ENCODE results near the gene NELL1.

NELL1 gene

DNA sequence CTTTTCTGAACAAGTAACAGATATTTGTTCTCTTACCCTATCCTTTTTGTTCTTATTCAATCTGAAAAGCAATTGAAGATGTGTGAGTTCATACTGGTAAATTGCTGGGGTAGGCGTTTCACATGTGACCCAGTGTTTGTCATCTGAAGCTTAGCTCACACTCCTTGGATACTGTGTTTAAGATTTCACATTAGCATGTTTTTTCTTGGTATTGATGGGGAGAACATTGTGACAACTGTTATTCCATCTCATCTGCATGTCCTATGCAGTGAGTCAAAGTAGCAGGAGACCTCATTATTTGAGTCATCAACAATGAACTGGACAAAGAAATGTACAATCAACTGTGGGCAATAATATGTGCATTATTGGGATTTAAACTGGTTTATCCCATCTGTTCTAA lies 831.9 kb downstream of the NELL1 start:
- Histone ChIP-seq H3K4me1 (ENCODE audit: control insufficient read depth, insufficient read depth, low read length) (no peaks in the 10 kb centered on the region), H3K4me3 (ENCODE audit: low read length) (no peak overlapping the region), H3K27me3 (ENCODE audit: control insufficient read depth, insufficient read depth, low read length) (no peaks in the 10 kb centered on the region), H3K9ac (ENCODE audit: low read depth, low read length) (no peak overlapping the region), H3K36me3 (ENCODE audit: insufficient read depth, low read length) (no peaks in the 10 kb centered on the region), H3K9me3 (replicated peaks; ENCODE audit: low read length) (no peaks in the 10 kb centered on the region), H3K4me2 (ENCODE audit: low read length) (no peak overlapping the region)

DNA sequence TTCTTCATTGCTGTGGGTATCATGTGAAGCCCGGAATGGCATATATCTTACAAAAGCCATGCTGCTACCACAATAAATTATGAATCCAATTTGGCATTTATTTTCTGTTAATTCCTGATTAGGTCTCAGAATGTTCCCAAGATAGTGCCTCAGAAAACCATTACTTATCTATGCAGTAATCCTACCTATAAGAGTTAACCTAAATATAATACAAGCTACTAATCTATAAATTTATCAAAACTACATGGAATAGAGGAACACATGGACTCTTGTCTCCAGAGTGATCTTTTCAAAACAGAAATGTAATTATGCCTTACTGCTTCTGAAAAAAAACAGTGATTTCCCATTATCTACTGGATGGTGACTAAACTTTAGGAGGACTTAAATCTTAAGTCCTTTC lies 835.7 kb downstream of the NELL1 start:
- Histone ChIP-seq H3K27me3 (ENCODE audit: control insufficient read depth, insufficient read depth, low read length) (no peaks in the 10 kb centered on the region), H3K9ac (ENCODE audit: low read depth, low read length) (no peak overlapping the region), H3K4me2 (ENCODE audit: low read length) (no peak overlapping the region), H3K9me3 (replicated peaks; ENCODE audit: low read length) (no peaks in the 10 kb centered on the region), H3K36me3 (ENCODE audit: insufficient read depth, low read length) (no peaks in the 10 kb centered on the region), H3K4me3 (ENCODE audit: low read length) (no peak overlapping the region), H3K4me1 (ENCODE audit: control insufficient read depth, insufficient read depth, low read length) (no peaks in the 10 kb centered on the region)

GRCh38 chr11:21511835-21512440 lies 842.6 kb downstream of the NELL1 start:
- Histone ChIP-seq H3K27me3 (ENCODE audit: control insufficient read depth, insufficient read depth, low read length) (no peaks in the 10 kb centered on the region), H3K36me3 (ENCODE audit: insufficient read depth, low read length) (no peaks in the 10 kb centered on the region), H3K4me2 (ENCODE audit: low read length) (no peak overlapping the region), H3K9ac (ENCODE audit: low read depth, low read length) (no peak overlapping the region), H3K9me3 (replicated peaks; ENCODE audit: low read length) (no peaks in the 10 kb centered on the region), H3K4me1 (ENCODE audit: control insufficient read depth, insufficient read depth, low read length) (no peaks in the 10 kb centered on the region), H3K4me3 (ENCODE audit: low read length) (no peak overlapping the region)

GRCh38 chr11:21514316-21514715 lies 844.9 kb downstream of the NELL1 start:
- Histone ChIP-seq H3K36me3 (ENCODE audit: insufficient read depth, low read length) (no peaks in the 10 kb centered on the region), H3K4me1 (ENCODE audit: control insufficient read depth, insufficient read depth, low read length) (no peaks in the 10 kb centered on the region), H3K4me3 (ENCODE audit: low read length) (no peak overlapping the region), H3K9me3 (replicated peaks; ENCODE audit: low read length) (no peaks in the 10 kb centered on the region), H3K9ac (ENCODE audit: low read depth, low read length) (no peak overlapping the region), H3K4me2 (ENCODE audit: low read length) (no peak overlapping the region), H3K27me3 (ENCODE audit: control insufficient read depth, insufficient read depth, low read length) (no peaks in the 10 kb centered on the region)

- H3K4me3 ChIP-seq (ENCODE audit: low read length) = no peak overlapping the region
- H3K9ac ChIP-seq (ENCODE audit: low read depth, low read length) = no peak overlapping the region
- no peaks in the 10 kb centered on the region for H3K4me1 ChIP-seq (ENCODE audit: control insufficient read depth, insufficient read depth, low read length)
- H3K4me2 ChIP-seq (ENCODE audit: low read length) = no peak overlapping the region
- no peaks in the 10 kb centered on the region for H3K9me3 ChIP-seq (replicated peaks; ENCODE audit: low read length)
- no peaks in the 10 kb centered on the region for H3K36me3 ChIP-seq (ENCODE audit: insufficient read depth, low read length)
- H3K27me3 ChIP-seq (ENCODE audit: control insufficient read depth, insufficient read depth, low read length) = no peaks in the 10 kb centered on the region
Measured at GRCh38 chr11:21520244-21520643, 850.9 kb downstream of the NELL1 start.

GRCh38 chr11:21529187-21529586 lies 859.8 kb downstream of the NELL1 start:
- H3K4me3 ChIP-seq (ENCODE audit: low read length) = no peak overlapping the region
- H3K9me3 ChIP-seq (replicated peaks; ENCODE audit: low read length) = no peaks in the 10 kb centered on the region
- H3K4me2 ChIP-seq (ENCODE audit: low read length) = no peak overlapping the region
- no peak overlapping the region for H3K9ac ChIP-seq (ENCODE audit: low read depth, low read length)
- no peaks in the 10 kb centered on the region for H3K27me3 ChIP-seq (ENCODE audit: control insufficient read depth, insufficient read depth, low read length)
- H3K36me3 ChIP-seq (ENCODE audit: insufficient read depth, low read length) = no peaks in the 10 kb centered on the region
- no peaks in the 10 kb centered on the region for H3K4me1 ChIP-seq (ENCODE audit: control insufficient read depth, insufficient read depth, low read length)

DNA sequence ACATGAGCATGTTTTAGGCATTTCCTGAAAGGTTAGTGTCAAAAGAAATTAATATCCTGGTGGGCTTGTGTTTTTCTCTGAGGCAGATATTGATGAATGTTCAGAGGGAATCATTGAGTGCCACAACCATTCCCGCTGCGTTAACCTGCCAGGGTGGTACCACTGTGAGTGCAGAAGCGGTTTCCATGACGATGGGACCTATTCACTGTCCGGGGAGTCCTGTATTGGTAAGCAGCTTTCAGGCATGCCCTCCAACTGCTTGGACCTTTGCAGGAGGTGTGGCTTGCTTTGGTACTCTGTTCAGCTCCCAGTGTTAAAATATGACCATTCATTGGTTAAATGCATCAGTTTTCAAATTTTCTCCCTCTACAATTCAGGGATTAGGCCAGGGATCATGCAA lies 864.9 kb downstream of the NELL1 start:
- H3K36me3 ChIP-seq (ENCODE audit: insufficient read depth, low read length) = no peaks in the 10 kb centered on the region
- H3K4me2 ChIP-seq (ENCODE audit: low read length) = no peak overlapping the region
- H3K9me3 ChIP-seq (replicated peaks; ENCODE audit: low read length) = no peaks in the 10 kb centered on the region
- no peaks in the 10 kb centered on the region for H3K4me1 ChIP-seq (ENCODE audit: control insufficient read depth, insufficient read depth, low read length)
- no peak overlapping the region for H3K4me3 ChIP-seq (ENCODE audit: low read length)
- H3K27me3 ChIP-seq (ENCODE audit: control insufficient read depth, insufficient read depth, low read length) = no peaks in the 10 kb centered on the region
- no peak overlapping the region for H3K9ac ChIP-seq (ENCODE audit: low read depth, low read length)

- Histone ChIP-seq H3K9ac (ENCODE audit: low read depth, low read length) (no peak overlapping the region), H3K4me2 (ENCODE audit: low read length) (no peak overlapping the region), H3K4me1 (ENCODE audit: control insufficient read depth, insufficient read depth, low read length) (no peaks in the 10 kb centered on the region), H3K4me3 (ENCODE audit: low read length) (no peak overlapping the region), H3K9me3 (replicated peaks; ENCODE audit: low read length) (peaks cover 4% of the 10 kb centered on the region), H3K27me3 (ENCODE audit: control insufficient read depth, insufficient read depth, low read length) (no peaks in the 10 kb centered on the region), H3K36me3 (ENCODE audit: insufficient read depth, low read length) (no peaks in the 10 kb centered on the region)
Measured at GRCh38 chr11:21537980-21538379, 868.6 kb downstream of the NELL1 start.

GRCh38 chr11:21541187-21541751 lies 871.9 kb downstream of the NELL1 start:
- H3K4me2 ChIP-seq (ENCODE audit: low read length) = no peak overlapping the region
- H3K4me3 ChIP-seq (ENCODE audit: low read length) = no peak overlapping the region
- H3K27me3 ChIP-seq (ENCODE audit: control insufficient read depth, insufficient read depth, low read length) = no peaks in the 10 kb centered on the region
- no peak overlapping the region for H3K9ac ChIP-seq (ENCODE audit: low read depth, low read length)
- no peaks in the 10 kb centered on the region for H3K4me1 ChIP-seq (ENCODE audit: control insufficient read depth, insufficient read depth, low read length)
- H3K36me3 ChIP-seq (ENCODE audit: insufficient read depth, low read length) = no peaks in the 10 kb centered on the region
- H3K9me3 ChIP-seq (replicated peaks; ENCODE audit: low read length) = peaks cover 4% of the 10 kb centered on the region

- Histone ChIP-seq H3K4me2 (ENCODE audit: low read length) (no peak overlapping the region), H3K4me3 (ENCODE audit: low read length) (no peak overlapping the region)
Measured at GRCh38 chr11:21543901-21544300, 874.5 kb downstream of the NELL1 start.

DNA sequence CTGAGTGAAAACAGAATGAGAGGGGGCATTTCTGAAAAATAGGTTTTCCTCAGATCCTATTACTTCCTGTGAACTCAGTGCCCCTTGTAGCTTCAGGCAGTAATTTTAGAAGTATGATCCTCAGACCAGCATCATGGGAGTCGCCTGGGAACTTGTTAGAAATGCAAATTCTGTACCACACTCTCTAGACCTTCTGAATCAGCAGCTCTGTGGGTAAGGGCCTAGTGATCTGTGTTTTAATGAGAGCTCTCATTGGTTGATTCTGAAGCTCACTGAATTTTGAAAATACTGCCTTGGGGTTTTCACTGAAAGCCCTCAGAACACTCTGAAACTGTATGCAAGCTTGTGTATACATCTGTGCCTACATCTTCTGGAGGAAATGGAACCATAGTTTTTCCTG lies 876.3 kb downstream of the NELL1 start:
- Histone ChIP-seq H3K9me3 (replicated peaks; ENCODE audit: low read length) (peaks cover 4% of the 10 kb centered on the region), H3K36me3 (ENCODE audit: insufficient read depth, low read length) (no peaks in the 10 kb centered on the region), H3K4me1 (ENCODE audit: control insufficient read depth, insufficient read depth, low read length) (no peaks in the 10 kb centered on the region), H3K9ac (ENCODE audit: low read depth, low read length) (no peak overlapping the region), H3K4me3 (ENCODE audit: low read length) (no peak overlapping the region), H3K27me3 (ENCODE audit: control insufficient read depth, insufficient read depth, low read length) (no peaks in the 10 kb centered on the region), H3K4me2 (ENCODE audit: low read length) (no peak overlapping the region)

More at GRCh38 chr11:21543901-21544300, 874.5 kb downstream of the NELL1 start:
- H3K36me3 ChIP-seq (ENCODE audit: insufficient read depth, low read length) = no peaks in the 10 kb centered on the region
- H3K9me3 ChIP-seq (replicated peaks; ENCODE audit: low read length) = peaks cover 4% of the 10 kb centered on the region
- no peaks in the 10 kb centered on the region for H3K4me1 ChIP-seq (ENCODE audit: control insufficient read depth, insufficient read depth, low read length)
- no peak overlapping the region for H3K9ac ChIP-seq (ENCODE audit: low read depth, low read length)
- no peaks in the 10 kb centered on the region for H3K27me3 ChIP-seq (ENCODE audit: control insufficient read depth, insufficient read depth, low read length)

GRCh38 chr11:21546703-21547102 lies 877.3 kb downstream of the NELL1 start:
- Histone ChIP-seq H3K9me3 (replicated peaks; ENCODE audit: low read length) (peaks cover 4% of the 10 kb centered on the region), H3K4me2 (ENCODE audit: low read length) (no peak overlapping the region), H3K9ac (ENCODE audit: low read depth, low read length) (no peak overlapping the region), H3K27me3 (ENCODE audit: control insufficient read depth, insufficient read depth, low read length) (no peaks in the 10 kb centered on the region), H3K4me3 (ENCODE audit: low read length) (no peak overlapping the region), H3K4me1 (ENCODE audit: control insufficient read depth, insufficient read depth, low read length) (no peaks in the 10 kb centered on the region), H3K36me3 (ENCODE audit: insufficient read depth, low read length) (no peaks in the 10 kb centered on the region)
